ENCODE measurements around the gene F11.
A peak's percentile ranks its signal among the peaks of the same experiment; 100 is the strongest.
"Not testable (repeated sequence)": the region's sequence is repeated elsewhere in the genome, so short reads cannot be mapped to it uniquely, and the experiment has no call there.

The F11 gene

GRCh38 chr4:186250760-186251159, 15.2 kb upstream of the F11 start:
- DNase-seq = no peak

- no peak for DNase-seq
Observed at GRCh38 chr4:186255122-186255521, 10.9 kb upstream of the F11 start.

- DNase-seq = no peak
Observed at GRCh38 chr4:186258216-186258811, 7.7 kb upstream of the F11 start.

- DNase-seq = no peak
Observed at GRCh38 chr4:186260117-186260503, 5.9 kb upstream of the F11 start.

- DNase-seq = no peak
Observed at GRCh38 chr4:186260504-186261448, 5.2 kb upstream of the F11 start.

- no peak for DNase-seq
Observed at GRCh38 chr4:186264660-186265059, 1.3 kb upstream of the F11 start.

- not testable (repeated sequence) for DNase-seq
Observed at GRCh38 chr4:186265250-186265649, 739 bp upstream of the F11 start.

- no peak for DNase-seq
Observed at GRCh38 chr4:186266729-186267456, 904 bp downstream of the F11 start.

GRCh38 chr4:186271081-186271678, 5.2 kb downstream of the F11 start:
- no peak for DNase-seq

- DNase-seq = no peak
Observed at GRCh38 chr4:186272699-186273391, 6.9 kb downstream of the F11 start.

- DNase-seq = not testable (repeated sequence)
Observed at GRCh38 chr4:186273392-186273789, 7.4 kb downstream of the F11 start.

- no peak for DNase-seq
Observed at GRCh38 chr4:186283311-186283710, 17.3 kb downstream of the F11 start.

GRCh38 chr4:186285147-186285546, 19.2 kb downstream of the F11 start:
- no peak for DNase-seq

- DNase-seq = no peak
Observed at GRCh38 chr4:186286581-186286980, 20.6 kb downstream of the F11 start.

- DNase-seq = no peak
Observed at GRCh38 chr4:186291256-186291890, 25.4 kb downstream of the F11 start.

- no peak for DNase-seq
Observed at GRCh38 chr4:186294160-186294559, 28.2 kb downstream of the F11 start.

GRCh38 chr4:186296481-186296880, 30.5 kb downstream of the F11 start:
- peak in 1 of 2 experiments; percentile 34 for DNase-seq

GRCh38 chr4:186297013-186297645, 31.1 kb downstream of the F11 start:
- peak; percentile 11 to 52 for DNase-seq

- no peak for DNase-seq
Observed at GRCh38 chr4:186298031-186298647, 32.1 kb downstream of the F11 start.

- DNase-seq = no peak
Observed at GRCh38 chr4:186299291-186299690, 33.3 kb downstream of the F11 start.

Measured in SHP77 (cell line).